Large intestine (tissue), 3 donors: Measurements from ENCODE around the gene PTPRM. TPM values are rescaled to one million over a fixed set of nuclear protein-coding genes. Genes with fewer than 3 reads are reported as not detected.

Experiments used
- DNase-seq, 2 donors: peaks; one replicate each; pipeline versions ENCODE4 v3.0.0 to v3.0.0-alpha.2; 2013
- H3K27ac ChIP-seq: one replicate; pipeline ENCODE4 v1.5.1; 2013; ENCODE audit warnings: low read length
- H3K27me3 ChIP-seq: 2 replicates; pipeline ENCODE4 v1.6.1; 2013; ENCODE audit warnings: low read length; ENCODE audit not compliant: control insufficient read depth, insufficient read depth
- H3K36me3 ChIP-seq: 2 replicates; pipeline ENCODE4 v1.6.1; 2013; ENCODE audit warnings: low read length; ENCODE audit not compliant: control insufficient read depth, insufficient read depth
- H3K4me1 ChIP-seq: one replicate; pipeline ENCODE4 v1.6.1; 2013; ENCODE audit warnings: low read length; ENCODE audit not compliant: control insufficient read depth, insufficient read depth
- H3K4me3 ChIP-seq: one replicate; pipeline ENCODE4 v1.5.1; 2013; ENCODE audit warnings: low read length
- H3K9me3 ChIP-seq: one replicate; pipeline ENCODE4 v1.6.1; 2013; ENCODE audit warnings: mild to moderate bottlenecking, low read depth, low read length, moderate library complexity; ENCODE audit not compliant: control insufficient read depth
- WGBS: methylation state at CpG from one replicate; pipeline ENCODE4 v1.1.5; 2013; ENCODE audit warnings: low lambda C conversion rate; ENCODE audit not compliant: insufficient coverage; 5-methylcytosine and 5-hydroxymethylcytosine counted together
- polyA plus RNA-seq: library from polyadenylated mRNA; unstranded; fragments of 120-200 nt; gene quantifications from one replicate; pipeline ENCODE4 v1.2.1, GENCODE V29; 2013

Gene PTPRM
- polyA plus RNA-seq, 1 donor, result 27.2 TPM

- Histone ChIP-seq H3K27me3 (no peaks in the 10 kb centered on the region), H3K4me3 (no peak overlapping the region), H3K36me3 (peaks cover 6% of the 10 kb centered on the region), H3K4me1 (no peaks in the 10 kb centered on the region), H3K9me3 (no peaks in the 10 kb centered on the region), H3K27ac (no peak overlapping the region)
- DNase-seq, result no peak
- WGBS, result no CpG with 5 or more reads among the region's 2 CpGs
These were observed 833.7 kb downstream of the PTPRM start for GRCh38 chr18:8400825-8401224.

- Histone ChIP-seq H3K9me3 (no peaks in the 10 kb centered on the region), H3K27ac (no peak overlapping the region), H3K27me3 (no peaks in the 10 kb centered on the region), H3K36me3 (peaks cover 6% of the 10 kb centered on the region), H3K4me3 (no peak overlapping the region), H3K4me1 (no peaks in the 10 kb centered on the region)
- WGBS, result no CpG with 5 or more reads among the region's 17 CpGs
- DNase-seq, result no peak
These were observed 834.5 kb downstream of the PTPRM start for GRCh38 chr18:8401606-8402005.

GRCh38 chr18:8402237-8402636 is 835.1 kb downstream of the PTPRM start:
- WGBS, result no CpG with 5 or more reads among the region's 4 CpGs
- peaks cover 6% of the 10 kb centered on the region for H3K36me3 ChIP-seq
- no peak for DNase-seq
- no peak overlapping the region for H3K27ac ChIP-seq
- H3K4me3 ChIP-seq, result no peak overlapping the region
- no peaks in the 10 kb centered on the region for H3K9me3 ChIP-seq
- H3K4me1 ChIP-seq, result no peaks in the 10 kb centered on the region
- no peaks in the 10 kb centered on the region for H3K27me3 ChIP-seq

- Histone ChIP-seq H3K27ac (no peak overlapping the region), H3K4me1 (no peaks in the 10 kb centered on the region), H3K4me3 (no peak overlapping the region), H3K36me3 (peaks cover 8% of the 10 kb centered on the region), H3K27me3 (no peaks in the 10 kb centered on the region), H3K9me3 (no peaks in the 10 kb centered on the region)
- DNase-seq, result no peak
- WGBS, result no CpG with 5 or more reads among the region's 2 CpGs
These were observed 836.6 kb downstream of the PTPRM start for GRCh38 chr18:8403713-8404112.

- no CpG with 5 or more reads among the region's 10 CpGs for WGBS
- no peaks in the 10 kb centered on the region for H3K4me1 ChIP-seq
- H3K4me3 ChIP-seq, result no peak overlapping the region
- H3K36me3 ChIP-seq, result peaks cover 3% of the 10 kb centered on the region
- H3K27ac ChIP-seq, result no peak overlapping the region
- no peak for DNase-seq
- H3K9me3 ChIP-seq, result no peaks in the 10 kb centered on the region
- no peaks in the 10 kb centered on the region for H3K27me3 ChIP-seq
These were observed 839.2 kb downstream of the PTPRM start for GRCh38 chr18:8406186-8406867.

- Histone ChIP-seq H3K27me3 (no peaks in the 10 kb centered on the region), H3K4me3 (no peak overlapping the region), H3K36me3 (peaks cover 3% of the 10 kb centered on the region), H3K27ac (no peak overlapping the region), H3K4me1 (no peaks in the 10 kb centered on the region), H3K9me3 (peaks cover 2% of the 10 kb centered on the region)
- no CpG with 5 or more reads among the region's 15 CpGs for WGBS
- DNase-seq, result no peak
These were observed 839.7 kb downstream of the PTPRM start for GRCh38 chr18:8406868-8407250.

GRCh38 chr18:8409151-8409550 is 842.0 kb downstream of the PTPRM start:
- H3K4me1 ChIP-seq, result no peaks in the 10 kb centered on the region
- H3K9me3 ChIP-seq, result peaks cover 6% of the 10 kb centered on the region
- H3K4me3 ChIP-seq, result no peak overlapping the region
- H3K27me3 ChIP-seq, result no peaks in the 10 kb centered on the region
- H3K27ac ChIP-seq, result no peak overlapping the region
- DNase-seq, result no peak
- WGBS, result no CpG with 5 or more reads among the region's 3 CpGs
- peaks cover 3% of the 10 kb centered on the region for H3K36me3 ChIP-seq

GRCh38 chr18:8411492-8411891 is 844.4 kb downstream of the PTPRM start:
- no peak for DNase-seq
- H3K36me3 ChIP-seq, result peaks cover 3% of the 10 kb centered on the region

GRCh38 chr18:8412117-8412516 is 845.0 kb downstream of the PTPRM start:
- Histone ChIP-seq H3K27me3 (no peaks in the 10 kb centered on the region), H3K27ac (no peak overlapping the region), H3K9me3 (peaks cover 6% of the 10 kb centered on the region), H3K4me1 (no peaks in the 10 kb centered on the region), H3K4me3 (no peak overlapping the region), H3K36me3 (peaks cover 3% of the 10 kb centered on the region)
- DNase-seq, result no peak
- no CpG with 5 or more reads among the region's 8 CpGs for WGBS

More at GRCh38 chr18:8411492-8411891, 844.4 kb downstream of the PTPRM start:
- peaks cover 6% of the 10 kb centered on the region for H3K9me3 ChIP-seq
- no peaks in the 10 kb centered on the region for H3K4me1 ChIP-seq
- H3K4me3 ChIP-seq, result no peak overlapping the region
- H3K27me3 ChIP-seq, result no peaks in the 10 kb centered on the region
- no peak overlapping the region for H3K27ac ChIP-seq

GRCh38 chr18:8413189-8413588 is 846.1 kb downstream of the PTPRM start:
- H3K4me1 ChIP-seq, result no peaks in the 10 kb centered on the region
- H3K36me3 ChIP-seq, result no peaks in the 10 kb centered on the region
- no CpG with 5 or more reads among the region's 2 CpGs for WGBS
- H3K9me3 ChIP-seq, result peaks cover 6% of the 10 kb centered on the region
- no peaks in the 10 kb centered on the region for H3K27me3 ChIP-seq
- no peak overlapping the region for H3K27ac ChIP-seq
- H3K4me3 ChIP-seq, result no peak overlapping the region
- no peak for DNase-seq

- Histone ChIP-seq H3K4me3 (no peak overlapping the region), H3K36me3 (no peaks in the 10 kb centered on the region), H3K27me3 (no peaks in the 10 kb centered on the region), H3K9me3 (peaks cover 6% of the 10 kb centered on the region), H3K4me1 (no peaks in the 10 kb centered on the region), H3K27ac (no peak overlapping the region)
- no CpG with 5 or more reads among the region's 6 CpGs for WGBS
- no peak for DNase-seq
These were observed 846.6 kb downstream of the PTPRM start for GRCh38 chr18:8413751-8414150.
